MM.1S (cell line): ENCODE data around the gene NAIF1.

Source experiments
- DNase-seq: peaks from one replicate; pipeline ENCODE4 v3.0.0-alpha.2; 2015
- H2AFZ ChIP-seq: fragments of 300-600 bp; sonication (generic); 2 replicates; pipeline ENCODE4 v1.6.0; 2016; ENCODE audit warnings: antibody characterized with exemption, low read length
- H3F3A ChIP-seq: fragments of 300-600 bp; sonication (generic); 2 replicates; pipeline ENCODE4 v1.6.1; 2016; ENCODE audit warnings: mild to moderate bottlenecking, antibody characterized with exemption, low read length, moderate library complexity, mixed read lengths; ENCODE audit not compliant: insufficient read depth
- H3K27ac ChIP-seq: fragments of 300-600 bp; sonication (generic); 2 replicates; pipeline ENCODE4 v1.5.1; 2016; ENCODE audit warnings: mild to moderate bottlenecking, low read length
- H3K27me3 ChIP-seq: fragments of 300-600 bp; sonication (generic); replicated peaks from 2 replicates; pipeline ENCODE4 v1.6.0; 2016; ENCODE audit warnings: low read length; ENCODE audit not compliant: insufficient read depth
- H3K36me3 ChIP-seq: fragments of 300-600 bp; sonication (generic); replicated peaks from 2 replicates; pipeline ENCODE4 v1.6.1; 2016; ENCODE audit warnings: mild to moderate bottlenecking, low read length, mixed read lengths; ENCODE audit not compliant: insufficient read depth
- H3K4me1 ChIP-seq: fragments of 300-600 bp; sonication (generic); 2 replicates; pipeline ENCODE4 v1.6.1; 2016; ENCODE audit warnings: low read length, mixed read lengths
- H3K4me2 ChIP-seq: fragments of 300-600 bp; sonication (generic); 2 replicates; pipeline ENCODE4 v1.6.0; 2016; ENCODE audit warnings: low read depth, low read length
- H3K4me3 ChIP-seq: fragments of 300-600 bp; sonication (generic); 2 replicates; pipeline ENCODE4 v1.5.1; 2016; ENCODE audit warnings: low read length, mixed read lengths
- H3K79me2 ChIP-seq: fragments of 300-600 bp; sonication (generic); 2 replicates; pipeline ENCODE4 v1.6.1; 2016; ENCODE audit warnings: mixed run types, low read length, mixed read lengths
- H3K9ac ChIP-seq: fragments of 300-600 bp; sonication (generic); 2 replicates; pipeline ENCODE4 v1.6.1; 2016; ENCODE audit warnings: low read length, mixed read lengths
- H3K9me2 ChIP-seq: fragments of 300-600 bp; sonication (generic); replicated peaks from 2 replicates; pipeline ENCODE4 v1.6.1; 2016; ENCODE audit warnings: mild to moderate bottlenecking, low read length, mixed read lengths; ENCODE audit not compliant: insufficient read depth
- H3K9me3 ChIP-seq: fragments of 300-600 bp; sonication (generic); replicated peaks from 2 replicates; pipeline ENCODE4 v1.6.1; 2016; ENCODE audit warnings: mild to moderate bottlenecking, low read length, mixed read lengths; ENCODE audit not compliant: insufficient read depth
- H4K20me1 ChIP-seq: fragments of 300-600 bp; sonication (generic); 2 replicates; pipeline ENCODE4 v1.6.1; 2016; ENCODE audit warnings: mild to moderate bottlenecking, low read length, moderate library complexity, mixed read lengths; ENCODE audit not compliant: insufficient read depth
- EZH2 ChIP-seq: fragments of 300-600 bp; sonication (generic); optimal IDR thresholded peaks from 2 replicates; pipeline ENCODE3; 2017; ENCODE audit warnings: low read depth, mild to moderate bottlenecking, antibody characterized with exemption, low read length, mixed read lengths
- EZH2phosphoT487 ChIP-seq: fragments of 300-600 bp; sonication (generic); IDR thresholded peaks from 2 replicates; pipeline ENCODE4 v1.6.1; 2018; ENCODE audit warnings: antibody characterized with exemption, low read length
- TF ChIP-seq, protein P1 (sequence below): fragments of 300-600 bp; sonication (generic); IDR thresholded peaks from 2 replicates; pipeline ENCODE4 v1.5.1; 2016; ENCODE audit warnings: antibody characterized with exemption, low read length, mixed read lengths

The NAIF1 gene

DNA sequence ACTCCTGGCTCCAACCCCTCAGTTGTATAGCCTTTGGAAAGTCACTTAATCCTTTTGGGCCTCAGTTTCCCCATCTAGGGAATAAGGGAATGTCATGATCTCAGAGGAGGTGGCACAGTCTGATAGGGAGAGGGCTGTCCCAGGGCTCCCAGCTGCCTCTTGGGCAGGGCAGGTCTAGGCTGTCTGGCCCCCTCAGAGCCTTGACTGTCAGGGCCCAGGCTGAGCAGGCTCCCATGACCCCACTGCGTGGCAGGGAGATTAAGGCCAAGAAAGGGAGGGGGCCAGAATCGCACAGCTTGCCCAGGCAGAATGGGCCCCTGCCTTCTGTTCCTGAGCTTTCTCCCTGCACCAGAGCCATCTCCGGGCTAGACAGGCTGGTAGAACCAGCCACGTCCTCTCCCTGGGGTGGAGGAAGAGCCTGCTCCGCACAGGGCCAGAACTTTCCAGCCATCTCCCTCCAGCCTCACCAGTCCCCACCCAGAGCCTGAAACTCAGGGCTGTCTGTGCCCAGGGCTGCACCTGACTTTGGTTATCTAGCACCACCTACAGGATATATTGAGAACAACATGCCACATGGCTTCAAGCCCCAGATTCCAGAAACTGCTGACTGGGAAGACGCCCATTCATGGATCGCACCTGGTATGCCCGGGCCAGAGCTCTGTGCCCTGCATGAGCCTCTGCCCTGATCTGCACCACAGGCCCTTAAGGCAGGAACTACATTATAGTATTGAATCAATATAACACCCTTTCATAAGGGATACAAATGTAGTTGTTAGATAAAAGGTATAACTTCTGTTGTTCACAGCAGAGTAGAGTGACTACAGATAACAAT lies 32.1 kb downstream of the NAIF1 start:
- H3K79me2 ChIP-seq = no peaks in the 10 kb centered on the region
- H3K9ac ChIP-seq = no peak overlapping the region
- no peaks in the 10 kb centered on the region for H4K20me1 ChIP-seq
- H3K4me2 ChIP-seq = peak overlapping the region; percentile 14; the same call in 1 of the 2 replicates
- no peaks in the 10 kb centered on the region for H3K36me3 ChIP-seq
- H3K9me2 ChIP-seq = no peaks in the 10 kb centered on the region
- H3K4me3 ChIP-seq = no peak overlapping the region
- H3K4me1 ChIP-seq = peaks cover 8% of the 10 kb centered on the region; the same call in 1 of the 2 replicates
- peak; percentile 84 for DNase-seq
- no peak overlapping the region for H3K27ac ChIP-seq
- H3K27me3 ChIP-seq = no peaks in the 10 kb centered on the region
- TF ChIP-seq, protein P1, sequence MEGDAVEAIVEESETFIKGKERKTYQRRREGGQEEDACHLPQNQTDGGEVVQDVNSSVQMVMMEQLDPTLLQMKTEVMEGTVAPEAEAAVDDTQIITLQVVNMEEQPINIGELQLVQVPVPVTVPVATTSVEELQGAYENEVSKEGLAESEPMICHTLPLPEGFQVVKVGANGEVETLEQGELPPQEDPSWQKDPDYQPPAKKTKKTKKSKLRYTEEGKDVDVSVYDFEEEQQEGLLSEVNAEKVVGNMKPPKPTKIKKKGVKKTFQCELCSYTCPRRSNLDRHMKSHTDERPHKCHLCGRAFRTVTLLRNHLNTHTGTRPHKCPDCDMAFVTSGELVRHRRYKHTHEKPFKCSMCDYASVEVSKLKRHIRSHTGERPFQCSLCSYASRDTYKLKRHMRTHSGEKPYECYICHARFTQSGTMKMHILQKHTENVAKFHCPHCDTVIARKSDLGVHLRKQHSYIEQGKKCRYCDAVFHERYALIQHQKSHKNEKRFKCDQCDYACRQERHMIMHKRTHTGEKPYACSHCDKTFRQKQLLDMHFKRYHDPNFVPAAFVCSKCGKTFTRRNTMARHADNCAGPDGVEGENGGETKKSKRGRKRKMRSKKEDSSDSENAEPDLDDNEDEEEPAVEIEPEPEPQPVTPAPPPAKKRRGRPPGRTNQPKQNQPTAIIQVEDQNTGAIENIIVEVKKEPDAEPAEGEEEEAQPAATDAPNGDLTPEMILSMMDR = peak; percentile 90
- TF ChIP-seq EZH2 = no peak
- no peaks in the 10 kb centered on the region for H3F3A ChIP-seq
- peak overlapping the region; percentile 29; the same call in 1 of the 2 replicates for H2AFZ ChIP-seq
- H3K9me3 ChIP-seq = no peaks in the 10 kb centered on the region

DNA sequence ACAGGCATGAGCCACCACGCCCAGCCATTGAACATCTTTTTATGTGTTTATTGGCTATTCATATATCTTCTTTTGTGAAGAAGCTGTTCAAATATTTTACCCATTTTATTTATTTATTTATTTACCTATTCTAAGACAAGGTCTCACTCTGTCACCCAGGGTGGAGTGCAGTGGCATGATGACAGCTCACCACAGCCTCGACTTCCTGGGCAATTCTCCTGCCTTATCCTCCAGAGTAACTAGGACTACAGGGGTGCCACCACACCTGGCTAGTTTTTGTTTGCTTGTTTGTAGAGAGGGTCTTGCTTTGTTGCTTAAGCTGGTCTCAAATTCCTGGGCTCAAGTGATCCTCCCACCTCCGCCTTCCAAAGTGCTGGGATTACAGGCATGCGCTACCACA lies 33.5 kb downstream of the NAIF1 start:
- Histone ChIP-seq H3K27ac (no peak overlapping the region), H3K36me3 (no peaks in the 10 kb centered on the region), H3K9me3 (no peaks in the 10 kb centered on the region), H3K4me1 (peaks cover 8% of the 10 kb centered on the region; the same call in 1 of the 2 replicates), H4K20me1 (no peaks in the 10 kb centered on the region), H2AFZ (no peak overlapping the region), H3K4me3 (no peak overlapping the region), H3K9ac (no peak overlapping the region), H3K27me3 (no peaks in the 10 kb centered on the region), H3K4me2 (no peak overlapping the region), H3F3A (no peaks in the 10 kb centered on the region), H3K79me2 (no peaks in the 10 kb centered on the region), H3K9me2 (no peaks in the 10 kb centered on the region)
- no peak for DNase-seq
- no peak for TF ChIP-seq EZH2

DNA sequence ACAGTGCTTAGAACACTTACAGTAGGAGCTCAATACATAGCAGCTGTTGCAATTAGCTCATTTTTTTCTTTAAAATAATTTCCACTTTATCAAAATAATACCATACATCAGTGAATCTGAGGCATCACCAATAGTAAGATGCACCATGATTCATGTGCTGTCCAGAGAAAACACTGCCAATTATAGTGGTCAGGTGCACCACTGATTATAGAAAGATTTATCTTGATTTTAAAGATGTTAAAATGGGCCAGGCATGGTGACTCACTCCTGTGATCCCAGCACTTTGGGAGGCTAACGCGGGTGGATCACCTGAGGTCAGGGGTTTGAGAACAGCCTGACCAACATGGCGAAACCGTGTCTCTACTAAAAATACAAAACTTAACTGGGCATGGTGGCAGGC lies 39.4 kb downstream of the NAIF1 start:
- no peaks in the 10 kb centered on the region for H4K20me1 ChIP-seq
- no peaks in the 10 kb centered on the region for H3K9me2 ChIP-seq
- H3K4me2 ChIP-seq = no peak overlapping the region
- H3K79me2 ChIP-seq = no peaks in the 10 kb centered on the region
- no peak overlapping the region for H2AFZ ChIP-seq
- H3K4me3 ChIP-seq = no peak overlapping the region
- no peak overlapping the region for H3K9ac ChIP-seq
- TF ChIP-seq, protein P1 = no peak
- TF ChIP-seq EZH2phosphoT487 (no peak), EZH2 (no peak)
- H3F3A ChIP-seq = no peaks in the 10 kb centered on the region
- H3K36me3 ChIP-seq = no peaks in the 10 kb centered on the region
- no peaks in the 10 kb centered on the region for H3K27me3 ChIP-seq
- H3K27ac ChIP-seq = no peak overlapping the region
- H3K9me3 ChIP-seq = no peaks in the 10 kb centered on the region
- no peaks in the 10 kb centered on the region for H3K4me1 ChIP-seq
- no peak for DNase-seq
